RWPE2 (cell line): ENCODE measurements around the gene TMEM18.

Source experiments
- ATAC-seq: fragments of 200-7000 bp; cut with Tn5 transposase; 3 replicates; pipeline ENCODE4 v1.9.1; 2021; ENCODE audit warnings: low read depth
- DNase-seq: peaks from one replicate; pipeline ENCODE4 v3.0.0-alpha.2; 2020; ENCODE audit warnings: low spot score
- H3K27ac ChIP-seq: fragments of 450-650 bp; 2 replicates; pipeline ENCODE4 v1.5.1; 2017; ENCODE audit warnings: mild to moderate bottlenecking; ENCODE audit not compliant: poor library complexity, severe bottlenecking
- H3K27me3 ChIP-seq: fragments of 250-450 bp; sonication (Bioruptor Pico); 2 replicates; pipeline ENCODE4 v1.5.1; 2021; ENCODE audit warnings: mild to moderate bottlenecking, moderate library complexity; ENCODE audit not compliant: insufficient read depth, poor library complexity, severe bottlenecking
- H3K36me3 ChIP-seq: fragments of 250-450 bp; sonication (Bioruptor Pico); 2 replicates; pipeline ENCODE4 v1.5.1; 2020; ENCODE audit warnings: low read depth, mild to moderate bottlenecking, moderate library complexity
- H3K4me1 ChIP-seq: fragments of 250-450 bp; sonication (Bioruptor Pico); 2 replicates; pipeline ENCODE4 v1.5.1; 2021; ENCODE audit warnings: mild to moderate bottlenecking, moderate library complexity; ENCODE audit not compliant: insufficient read depth, poor library complexity, severe bottlenecking
- H3K4me3 ChIP-seq: fragments of 250-450 bp; sonication (Bioruptor Pico); 2 replicates; pipeline ENCODE4 v1.5.1; 2021; ENCODE audit warnings: mild to moderate bottlenecking, moderate library complexity; ENCODE audit not compliant: severe bottlenecking
- H3K9me3 ChIP-seq: fragments of 250-450 bp; sonication (Bioruptor Pico); 2 replicates; pipeline ENCODE4 v1.5.1; 2021; ENCODE audit warnings: mild to moderate bottlenecking, moderate library complexity; ENCODE audit not compliant: severe bottlenecking
- TF ChIP-seq, protein P1 (sequence below): fragments of 450-650 bp; IDR thresholded peaks from one replicate; pipeline ENCODE4 v1.5.1; 2017; ENCODE audit warnings: mild to moderate bottlenecking, moderate library complexity; ENCODE audit not compliant: poor library complexity, severe bottlenecking

TMEM18 gene

DNA sequence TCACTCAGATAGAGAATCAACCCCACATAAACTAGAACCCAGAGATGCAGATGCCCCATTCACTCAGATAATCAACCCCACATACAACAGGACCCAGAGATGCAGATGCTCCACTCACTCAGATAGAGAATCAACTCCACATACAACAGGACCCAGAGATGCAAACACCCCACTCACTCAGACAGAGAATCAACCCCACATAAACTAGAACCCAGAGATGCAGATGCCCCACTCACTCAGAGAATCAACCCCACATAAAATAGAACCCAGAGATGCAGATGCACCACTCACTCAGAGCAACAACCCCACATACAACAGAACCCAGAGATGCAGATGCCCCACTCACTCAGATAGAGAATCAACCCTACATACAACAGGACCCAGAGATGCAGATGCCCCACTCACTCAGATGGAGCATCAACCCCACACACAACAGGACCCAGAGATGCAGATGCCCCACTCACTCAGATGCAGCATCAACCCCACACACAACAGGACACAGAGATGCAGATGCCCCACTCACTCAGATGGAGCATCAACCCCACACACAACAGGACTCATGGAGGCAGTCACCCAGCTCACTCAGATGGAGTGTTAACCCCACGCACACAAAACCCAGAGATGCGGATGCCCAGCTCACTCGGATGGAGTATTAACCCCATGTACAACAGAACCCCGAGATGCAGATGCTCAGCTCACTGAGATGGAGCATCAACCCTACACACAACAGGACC, 11.7 kb downstream of the TMEM18 start:
- DNase-seq (no peak), ATAC-seq (no peak)
- Histone ChIP-seq H3K27ac (no peak overlapping the region), H3K27me3 (no peaks in the 10 kb centered on the region), H3K4me3 (no peak overlapping the region), H3K36me3 (peaks cover 19% of the 10 kb centered on the region), H3K4me1 (no peaks in the 10 kb centered on the region), H3K9me3 (no peaks in the 10 kb centered on the region)
- TF ChIP-seq, protein P1, sequence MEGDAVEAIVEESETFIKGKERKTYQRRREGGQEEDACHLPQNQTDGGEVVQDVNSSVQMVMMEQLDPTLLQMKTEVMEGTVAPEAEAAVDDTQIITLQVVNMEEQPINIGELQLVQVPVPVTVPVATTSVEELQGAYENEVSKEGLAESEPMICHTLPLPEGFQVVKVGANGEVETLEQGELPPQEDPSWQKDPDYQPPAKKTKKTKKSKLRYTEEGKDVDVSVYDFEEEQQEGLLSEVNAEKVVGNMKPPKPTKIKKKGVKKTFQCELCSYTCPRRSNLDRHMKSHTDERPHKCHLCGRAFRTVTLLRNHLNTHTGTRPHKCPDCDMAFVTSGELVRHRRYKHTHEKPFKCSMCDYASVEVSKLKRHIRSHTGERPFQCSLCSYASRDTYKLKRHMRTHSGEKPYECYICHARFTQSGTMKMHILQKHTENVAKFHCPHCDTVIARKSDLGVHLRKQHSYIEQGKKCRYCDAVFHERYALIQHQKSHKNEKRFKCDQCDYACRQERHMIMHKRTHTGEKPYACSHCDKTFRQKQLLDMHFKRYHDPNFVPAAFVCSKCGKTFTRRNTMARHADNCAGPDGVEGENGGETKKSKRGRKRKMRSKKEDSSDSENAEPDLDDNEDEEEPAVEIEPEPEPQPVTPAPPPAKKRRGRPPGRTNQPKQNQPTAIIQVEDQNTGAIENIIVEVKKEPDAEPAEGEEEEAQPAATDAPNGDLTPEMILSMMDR, result no peak

DNA sequence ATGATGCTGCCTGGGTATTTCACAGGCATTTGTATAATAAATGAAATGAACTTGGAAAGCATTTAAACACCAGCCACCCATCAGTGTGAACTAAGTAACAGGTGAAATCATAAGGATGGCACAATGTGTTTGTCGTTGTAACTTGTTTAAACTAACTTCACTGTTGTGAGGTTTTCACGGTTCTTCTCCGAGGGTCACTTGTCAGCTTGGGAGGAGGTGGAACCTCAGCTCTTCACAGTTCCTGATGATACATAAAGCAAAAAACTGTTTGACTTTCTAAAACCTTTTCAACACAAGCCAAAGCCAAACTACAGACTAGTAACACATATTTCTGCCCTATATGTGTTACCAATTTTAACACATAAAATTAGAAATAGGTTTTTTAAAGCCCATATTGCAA, 13.1 kb downstream of the TMEM18 start:
- Histone ChIP-seq H3K36me3 (peaks cover 9% of the 10 kb centered on the region), H3K27ac (no peak overlapping the region), H3K27me3 (no peaks in the 10 kb centered on the region), H3K4me3 (no peak overlapping the region), H3K9me3 (no peaks in the 10 kb centered on the region), H3K4me1 (no peaks in the 10 kb centered on the region)
- TF ChIP-seq, protein P1, result no peak
- no peak for ATAC-seq
- DNase-seq, result no peak

DNA sequence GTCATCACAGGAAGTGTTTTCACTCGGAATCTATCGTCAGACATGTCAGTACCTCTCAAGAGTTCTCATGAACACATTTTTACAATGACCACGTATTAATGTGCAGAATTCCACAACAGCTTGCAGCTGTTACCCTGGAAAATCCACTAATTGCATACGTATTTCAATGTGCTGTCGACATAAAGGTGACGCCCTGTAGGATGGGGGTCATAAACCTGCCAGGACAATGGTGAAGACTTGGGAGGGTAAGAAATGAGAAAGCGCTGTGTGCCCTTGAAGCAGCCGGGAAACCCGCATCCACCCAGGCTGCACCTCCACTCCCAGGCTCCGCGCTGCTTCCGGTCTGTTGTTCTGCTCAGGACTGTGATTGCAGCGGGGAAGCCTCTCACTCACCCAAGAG, 14.0 kb downstream of the TMEM18 start:
- no peaks in the 10 kb centered on the region for H3K9me3 ChIP-seq
- no peak overlapping the region for H3K27ac ChIP-seq
- TF ChIP-seq, protein P1, result no peak
- no peak overlapping the region for H3K4me3 ChIP-seq
- H3K36me3 ChIP-seq, result peaks cover under 1% of the 10 kb centered on the region; the same call in 1 of the 2 replicates
- ATAC-seq (no peak), DNase-seq (no peak)
- no peaks in the 10 kb centered on the region for H3K27me3 ChIP-seq
- no peaks in the 10 kb centered on the region for H3K4me1 ChIP-seq

DNA sequence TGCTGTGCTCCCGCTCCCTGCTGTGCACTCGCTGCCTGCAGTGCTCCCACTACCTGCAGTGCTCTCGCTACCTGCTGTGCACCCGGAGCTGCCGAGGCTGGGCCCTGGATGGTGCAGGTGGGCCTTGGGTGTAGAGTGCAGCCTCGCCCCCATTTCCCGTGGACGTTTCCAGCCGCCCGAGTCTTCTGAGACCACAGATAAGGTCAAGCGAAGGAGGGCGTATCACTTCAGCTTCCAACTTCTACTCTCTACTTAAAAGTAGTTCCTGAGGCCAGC, 15.9 kb downstream of the TMEM18 start:
- H3K36me3 ChIP-seq, result no peaks in the 10 kb centered on the region
- H3K4me3 ChIP-seq, result no peak overlapping the region
- no peak overlapping the region for H3K27ac ChIP-seq
- H3K9me3 ChIP-seq, result no peaks in the 10 kb centered on the region
- no peaks in the 10 kb centered on the region for H3K4me1 ChIP-seq
- H3K27me3 ChIP-seq, result no peaks in the 10 kb centered on the region
- ATAC-seq (no peak), DNase-seq (no peak)
- TF ChIP-seq, protein P1, result no peak

DNA sequence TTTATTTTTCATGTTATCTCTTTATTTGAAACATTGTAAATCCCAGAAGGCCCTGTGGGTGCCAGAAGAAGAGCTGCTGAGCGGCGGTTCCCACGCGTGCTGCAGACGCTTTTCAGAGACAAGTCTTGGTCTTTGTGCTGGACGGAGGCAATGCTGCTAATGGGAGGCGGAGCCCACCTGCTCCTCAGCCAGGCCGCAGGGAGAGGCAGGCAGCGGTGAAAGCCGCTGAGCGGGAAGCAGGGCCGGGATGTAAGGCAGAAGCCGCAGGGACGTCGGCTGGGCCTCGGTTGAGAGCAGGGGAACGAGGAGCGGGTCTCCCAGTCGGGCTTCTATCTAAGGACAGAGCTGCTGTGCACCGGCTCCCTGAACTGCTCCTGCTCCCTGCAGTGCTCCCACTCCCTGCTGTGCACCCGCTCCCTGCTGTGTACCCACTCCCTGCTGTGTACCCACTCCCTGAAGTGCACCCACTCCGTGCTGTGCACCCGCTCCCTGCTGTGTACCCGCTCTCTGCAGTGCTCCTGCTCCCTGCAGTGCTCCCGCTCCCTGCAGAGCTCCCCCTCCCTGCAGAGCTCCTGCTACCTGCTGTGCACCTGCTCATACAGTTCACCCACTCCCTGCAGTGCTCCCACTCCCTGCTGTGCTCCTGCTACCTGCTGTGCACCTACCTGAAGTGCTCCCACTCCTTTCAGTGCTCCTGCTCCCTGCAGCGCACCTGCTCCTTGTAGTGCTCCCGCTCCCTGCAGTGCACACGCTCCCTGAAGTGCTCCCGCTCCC, 16.4 kb downstream of the TMEM18 start:
- no peak overlapping the region for H3K27ac ChIP-seq
- no peaks in the 10 kb centered on the region for H3K4me1 ChIP-seq
- DNase-seq (no peak), ATAC-seq (no peak)
- H3K36me3 ChIP-seq, result no peaks in the 10 kb centered on the region
- no peak overlapping the region for H3K4me3 ChIP-seq
- TF ChIP-seq, protein P1, result no peak
- no peaks in the 10 kb centered on the region for H3K9me3 ChIP-seq
- no peaks in the 10 kb centered on the region for H3K27me3 ChIP-seq
